Skin epidermis (tissue), 12 donors: ENCODE results near the gene CRYGD.
"Not testable (repeated sequence)": the region's sequence is repeated elsewhere in the genome, so short reads cannot be mapped to it uniquely, and the experiment has no call there.

ENCODE experiments used
- H3K27ac ChIP-seq, 21 experiments: fragments of 200-600 bp; sonication (generic) in 11 of 21; one replicate each; pipeline ENCODE4 v1.5.0; 2020; ENCODE audit warnings: mild to moderate bottlenecking in 3 of 21, inconsistent platforms in 2 of 21, moderate library complexity in 2 of 21
- H3K4me3 ChIP-seq, 7 experiments: fragments of 200-600 bp; sonication (generic) in 2 of 7; one replicate each; pipeline ENCODE4 v1.5.0; 2020; ENCODE audit warnings: inconsistent platforms in 2 of 7, mild to moderate bottlenecking in 2 of 7, moderate library complexity in 1 of 7

The CRYGD gene

GRCh38 chr2:208134928-208135586 is 10.7 kb upstream of the CRYGD start:
- Histone ChIP-seq H3K4me3 (no peak overlapping the region), H3K27ac (no peak overlapping the region)

- no peak overlapping the region for H3K27ac ChIP-seq
- no peak overlapping the region for H3K4me3 ChIP-seq
These were observed 6.4 kb upstream of the CRYGD start for GRCh38 chr2:208130712-208131110.

GRCh38 chr2:208129744-208130711 is 5.7 kb upstream of the CRYGD start, which contains the start of gene CRYGC:
CRYGC (minus strand) TSS chr2:208129828; CDS start chr2:208129792, 36 bp downstream.
- H3K4me3 ChIP-seq = no peak within 1 kb of the TSS
- no peak within 1 kb of the TSS for H3K27ac ChIP-seq

GRCh38 chr2:208128136-208128535 is 3.8 kb upstream of the CRYGD start:
- Histone ChIP-seq H3K27ac (no peak overlapping the region), H3K4me3 (no peak overlapping the region)

- Histone ChIP-seq H3K4me3 (no peak overlapping the region), H3K27ac (no peak overlapping the region)
These were observed 2.8 kb upstream of the CRYGD start for GRCh38 chr2:208127090-208127489.

- no peak overlapping the region for H3K4me3 ChIP-seq
- H3K27ac ChIP-seq = no peak overlapping the region
These were observed 927 bp upstream of the CRYGD start for GRCh38 chr2:208125251-208125650.

- H3K27ac ChIP-seq = no peak overlapping the region
- no peak overlapping the region for H3K4me3 ChIP-seq
These were observed 2.1 kb downstream of the CRYGD start for GRCh38 chr2:208122248-208122647.

- Histone ChIP-seq H3K27ac (no peak overlapping the region), H3K4me3 (no peak overlapping the region)
These were observed 5.4 kb downstream of the CRYGD start for GRCh38 chr2:208118918-208119317.

GRCh38 chr2:208117390-208117789 is 6.9 kb downstream of the CRYGD start:
- not testable (repeated sequence) for H3K4me3 ChIP-seq

GRCh38 chr2:208112969-208113368 is 11.4 kb downstream of the CRYGD start:
- no peak overlapping the region for H3K27ac ChIP-seq
- H3K4me3 ChIP-seq = no peak overlapping the region

More at GRCh38 chr2:208117390-208117789, 6.9 kb downstream of the CRYGD start:
- H3K27ac ChIP-seq = not testable (repeated sequence)

- not testable (repeated sequence) for H3K4me3 ChIP-seq, H3K27ac ChIP-seq
These were observed 12.0 kb downstream of the CRYGD start for GRCh38 chr2:208112273-208112745.

GRCh38 chr2:208103616-208104015 is 20.7 kb downstream of the CRYGD start:
- H3K4me3 ChIP-seq = no peak overlapping the region
- no peak overlapping the region for H3K27ac ChIP-seq

- no peak overlapping the region for H3K4me3 ChIP-seq
- peak overlapping the region in 1 of 21 experiments; percentile 27 for H3K27ac ChIP-seq
These were observed 22.4 kb downstream of the CRYGD start for GRCh38 chr2:208101716-208102631.

GRCh38 chr2:208099682-208100470 is 24.4 kb downstream of the CRYGD start:
- Histone ChIP-seq H3K4me3 (no peak overlapping the region), H3K27ac (no peak overlapping the region)

GRCh38 chr2:208098701-208099100 is 25.6 kb downstream of the CRYGD start:
- not testable (repeated sequence) for H3K4me3 ChIP-seq, H3K27ac ChIP-seq

- Histone ChIP-seq H3K27ac (no peak overlapping the region), H3K4me3 (no peak overlapping the region)
These were observed 26.1 kb downstream of the CRYGD start for GRCh38 chr2:208098267-208098666.

GRCh38 chr2:208097801-208098200 is 26.5 kb downstream of the CRYGD start:
- no peak overlapping the region for H3K27ac ChIP-seq

GRCh38 chr2:208097313-208097712 is 27.0 kb downstream of the CRYGD start:
- no peak overlapping the region for H3K4me3 ChIP-seq
- no peak overlapping the region for H3K27ac ChIP-seq

More at GRCh38 chr2:208097801-208098200, 26.5 kb downstream of the CRYGD start:
- H3K4me3 ChIP-seq = no peak overlapping the region

- no peak overlapping the region for H3K27ac ChIP-seq
- no peak overlapping the region for H3K4me3 ChIP-seq
These were observed 28.2 kb downstream of the CRYGD start for GRCh38 chr2:208096080-208096479.
